CD4-positive, alpha-beta T cell treated with Interleukin-1 beta for 1 hour (primary cell): ENCODE results near the gene RIC8A.

Source experiments
- DNase-seq, 2 donors: peaks; one replicate each; pipeline ENCODE4 v3.0.0-alpha.2; 2020 to 2022

Gene RIC8A

GRCh38 chr11:250740-251299 lies 43.3 kb downstream of the RIC8A start:
- DNase-seq, result peak; percentile 80 to 85

DNA sequence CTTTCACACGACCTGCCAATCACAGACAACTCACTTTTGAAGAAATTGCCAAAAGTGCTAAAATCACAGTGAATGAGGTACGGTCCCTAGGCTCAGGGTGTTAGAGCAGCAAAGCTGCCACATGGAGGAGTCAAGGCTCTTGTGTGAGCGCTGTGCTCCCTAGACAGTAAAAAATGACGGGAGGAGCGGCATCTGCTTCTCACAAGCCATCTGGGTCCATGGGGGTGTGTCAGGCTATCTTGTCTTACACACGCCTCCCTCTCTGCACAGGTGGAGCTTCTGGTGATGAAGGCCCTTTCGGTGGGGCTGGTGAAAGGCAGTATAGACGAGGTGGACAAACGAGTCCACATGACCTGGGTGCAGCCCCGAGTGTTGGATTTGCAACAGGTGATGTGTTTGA lies 44.0 kb downstream of the RIC8A start:
- DNase-seq, result no peak

DNA sequence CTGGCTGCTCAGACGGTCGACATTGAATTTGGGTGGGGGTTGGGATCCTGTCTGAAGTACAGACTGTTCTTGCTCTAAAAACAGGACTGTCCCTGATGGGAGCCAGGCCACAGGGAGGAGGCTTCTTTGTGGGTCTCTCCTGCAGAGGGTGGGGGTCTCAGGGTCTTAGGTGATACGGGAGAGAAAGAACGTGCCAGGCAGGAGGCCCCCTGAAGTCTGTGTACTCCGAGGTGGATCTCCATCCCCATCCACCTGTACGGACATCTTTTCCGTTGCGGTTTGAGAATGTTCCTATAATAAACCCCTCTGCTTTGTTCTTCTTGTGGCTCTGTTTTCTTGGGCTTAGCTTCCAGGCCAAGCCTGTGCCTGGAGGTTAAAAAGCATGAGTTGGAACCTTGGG lies 45.2 kb downstream of the RIC8A start:
- no peak for DNase-seq

DNA sequence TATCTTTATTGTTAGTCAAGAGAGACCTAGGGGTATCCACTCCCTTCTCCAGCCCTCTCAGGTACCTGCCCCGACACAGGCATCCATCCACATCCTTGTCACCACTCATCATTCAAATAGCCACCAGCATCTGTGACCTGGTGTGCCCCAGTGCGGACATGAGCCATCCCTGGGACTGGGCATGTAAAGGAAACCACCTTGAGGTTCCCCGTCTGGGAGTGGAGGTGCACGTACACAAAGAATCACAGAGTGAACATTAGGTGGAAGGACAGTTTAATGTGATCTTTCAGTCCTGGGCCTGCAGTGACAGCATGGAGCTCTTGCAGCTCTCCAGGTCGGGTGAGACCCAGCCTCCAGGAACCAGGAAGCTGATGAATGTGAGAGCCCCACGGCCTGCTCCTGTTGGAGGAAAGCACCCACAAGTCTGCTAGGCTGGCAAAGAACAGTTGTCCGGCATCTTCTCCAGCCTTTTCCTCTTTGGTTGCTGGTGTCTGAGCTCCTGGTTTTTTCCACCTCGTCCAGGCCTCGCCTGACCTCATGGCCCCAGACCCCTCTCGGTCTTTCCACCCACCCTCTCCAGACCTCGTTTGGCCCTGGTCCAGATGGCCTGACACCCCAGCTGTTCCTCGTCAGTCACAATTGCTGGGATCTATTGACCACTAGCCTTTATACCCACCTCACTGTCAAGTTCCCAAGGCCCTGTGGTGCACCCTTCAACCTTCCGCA lies 45.8 kb downstream of the RIC8A start:
- no peak for DNase-seq

DNA sequence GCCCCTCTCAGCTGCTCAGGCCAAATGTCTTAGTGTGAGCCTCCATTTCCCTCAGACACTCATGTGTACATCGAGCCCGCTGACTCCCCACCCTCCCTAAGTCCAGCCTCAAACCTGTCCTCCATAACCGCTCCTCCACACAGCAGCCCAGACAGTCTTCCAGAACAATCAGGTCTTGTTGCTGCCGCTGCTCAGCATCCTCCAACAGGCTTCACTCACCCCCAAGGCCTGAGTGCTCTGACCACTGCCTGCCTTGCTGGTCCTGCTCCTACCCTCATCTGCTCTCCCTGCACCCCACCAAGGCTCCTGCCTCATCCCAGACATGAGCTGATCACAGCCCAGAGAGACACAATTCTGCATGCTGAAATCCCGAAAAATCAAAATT lies 46.4 kb downstream of the RIC8A start:
- DNase-seq, result no peak

DNA sequence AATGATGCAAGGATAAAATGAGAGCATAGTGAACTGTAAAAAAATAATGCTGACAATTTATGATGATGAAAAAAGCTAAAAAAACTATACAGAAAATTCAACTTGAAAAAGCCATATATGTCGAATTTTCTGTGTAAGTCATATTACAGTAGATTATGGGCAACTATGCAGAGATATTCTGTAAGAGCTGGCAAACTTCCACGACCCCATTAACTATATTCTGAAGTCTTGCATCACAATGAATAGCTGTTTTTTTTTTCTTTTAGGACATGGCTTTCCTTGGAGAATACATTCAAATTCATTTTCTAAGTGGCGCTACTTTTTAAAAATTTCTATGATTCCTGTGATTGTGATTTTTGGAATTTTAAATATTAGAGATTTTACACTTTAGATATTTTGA lies 47.7 kb downstream of the RIC8A start:
- DNase-seq, result no peak

GRCh38 chr11:255816-256215 lies 48.3 kb downstream of the RIC8A start:
- no peak for DNase-seq

- no peak for DNase-seq
Observed at GRCh38 chr11:256952-257737, 49.6 kb downstream of the RIC8A start.

DNA sequence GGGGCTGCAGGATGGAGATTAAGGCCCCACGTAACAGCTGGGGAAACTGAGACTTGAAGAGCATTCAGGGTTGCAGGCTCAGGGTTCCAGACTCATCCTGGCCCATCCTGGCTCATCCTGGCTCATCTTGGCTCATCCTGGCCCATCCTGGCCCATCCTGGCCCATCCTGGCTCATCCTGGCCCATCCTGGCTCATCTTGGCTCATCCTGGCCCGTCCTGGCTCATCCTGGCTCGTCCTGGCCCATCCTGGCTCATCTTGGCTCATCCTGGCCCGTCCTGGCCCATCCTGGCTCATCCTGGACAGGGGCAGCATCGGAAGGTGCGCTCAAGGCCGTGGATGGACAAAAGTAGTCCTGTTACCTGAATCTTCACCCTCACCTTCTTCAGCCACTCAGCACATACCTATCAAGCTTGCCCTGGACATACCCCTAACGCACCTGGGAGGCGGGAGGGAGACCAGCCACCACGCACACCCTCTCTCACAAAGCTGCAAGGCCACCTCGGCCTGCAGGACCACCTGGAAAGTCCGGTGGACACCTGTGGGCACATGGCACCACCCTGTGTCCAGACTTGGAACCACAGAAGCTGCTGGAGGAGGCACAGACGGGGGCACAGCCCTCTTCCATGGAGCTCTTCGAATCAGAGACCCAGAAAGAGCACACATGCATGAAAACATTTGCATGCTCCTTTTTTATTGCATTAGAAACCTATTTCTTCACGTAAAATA lies 50.4 kb downstream of the RIC8A start:
- DNase-seq, result no peak

DNA sequence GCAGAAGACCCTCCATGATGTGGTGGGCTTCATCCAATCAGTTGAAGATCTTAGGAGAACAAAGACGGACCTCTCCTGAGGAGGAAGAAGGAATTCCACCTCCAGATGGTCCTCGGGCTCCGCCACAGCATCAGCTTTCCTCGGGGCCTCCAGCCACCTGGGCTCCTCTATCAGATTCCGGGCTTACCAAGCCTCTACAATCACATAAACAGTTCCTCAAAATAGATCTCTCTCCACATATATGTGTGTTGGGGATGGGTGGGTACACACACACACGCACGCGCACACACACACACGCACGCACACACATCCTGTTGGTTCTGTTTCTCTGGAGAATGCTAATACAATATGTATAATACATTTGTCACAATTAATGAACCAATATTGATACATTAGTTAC lies 51.9 kb downstream of the RIC8A start:
- no peak for DNase-seq

DNA sequence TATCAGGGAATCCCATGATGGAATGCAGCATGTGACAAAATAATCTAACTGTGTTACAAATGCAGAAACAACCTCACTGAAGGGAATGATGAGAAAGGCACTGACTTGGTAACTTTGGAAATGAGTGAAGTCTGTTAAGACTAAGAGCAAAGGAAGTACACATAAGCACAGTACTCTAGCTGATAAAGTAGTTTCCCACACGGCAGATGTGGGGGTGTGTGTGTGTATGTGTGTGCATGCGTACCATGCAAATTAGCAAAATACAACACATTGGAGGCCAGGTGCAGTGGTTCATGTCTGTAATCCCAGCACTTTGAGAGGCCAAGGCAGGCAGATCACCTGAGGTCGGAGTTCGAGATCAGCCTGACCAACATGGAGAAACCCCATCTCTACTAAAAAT lies 54.1 kb downstream of the RIC8A start:
- no peak for DNase-seq
